Astrocyte (in vitro differentiated cells and primary cell): Measurements from ENCODE around the gene KIAA1549. TPM values are rescaled to one million over a fixed set of nuclear protein-coding genes. Genes with fewer than 3 reads are reported as not detected.

ENCODE experiments used
- DNase-seq: peaks from one replicate; pipeline ENCODE4 v3.0.0-alpha.2; 2010; ENCODE audit warnings: low read depth
- FAIRE-seq: peaks from 2 replicates; lab custom pipeline; 2011; peaks lifted over from hg19 to GRCh38; lab: Jason Lieb, UNC
- H2AFZ ChIP-seq: 2 replicates; pipeline ENCODE4 v1.6.0; 2012; ENCODE audit warnings: low read depth, low read length, inconsistent platforms
- H3K27ac ChIP-seq: 2 replicates; pipeline ENCODE4 v1.5.1; 2011; ENCODE audit warnings: low read depth, low read length, inconsistent platforms
- H3K27me3 ChIP-seq: 2 replicates; pipeline ENCODE4 v1.6.0; 2011; ENCODE audit warnings: low read length, inconsistent platforms; ENCODE audit not compliant: insufficient read depth
- H3K36me3 ChIP-seq: 2 replicates; pipeline ENCODE4 v1.5.1; 2011; ENCODE audit warnings: low read length, inconsistent platforms; ENCODE audit not compliant: insufficient read depth
- H3K4me1 ChIP-seq: 2 replicates; pipeline ENCODE4 v1.5.1; 2011; ENCODE audit warnings: low read length, inconsistent platforms; ENCODE audit not compliant: insufficient read depth
- H3K4me2 ChIP-seq: 2 replicates; pipeline ENCODE4 v1.6.0; 2012; ENCODE audit warnings: low read length, inconsistent platforms
- H3K4me3 ChIP-seq: 2 replicates; pipeline ENCODE4 v1.5.1; 2011; ENCODE audit warnings: low read depth, mild to moderate bottlenecking, low read length, inconsistent platforms; ENCODE audit not compliant: insufficient read depth
- H3K79me2 ChIP-seq: 2 replicates; pipeline ENCODE4 v1.6.0; 2012; ENCODE audit warnings: mild to moderate bottlenecking, low read length, inconsistent platforms; ENCODE audit not compliant: insufficient read depth
- H3K9ac ChIP-seq: 2 replicates; pipeline ENCODE4 v1.6.0; 2012; ENCODE audit warnings: mild to moderate bottlenecking, low read length, inconsistent platforms
- H3K9me3 ChIP-seq: 2 replicates; pipeline ENCODE4 v1.5.1; 2012; ENCODE audit warnings: low read depth, mild to moderate bottlenecking, low read length, inconsistent platforms; ENCODE audit not compliant: insufficient read depth
- H4K20me1 ChIP-seq: 2 replicates; pipeline ENCODE4 v1.6.0; 2012; ENCODE audit warnings: low read length, inconsistent platforms; ENCODE audit not compliant: insufficient read depth
- H3K27ac Mint-ChIP-seq: one replicate; pipeline ENCODE4 v1.8.0; 2021; ENCODE audit warnings: mild to moderate bottlenecking, mixed read lengths; ENCODE audit not compliant: unreplicated experiment
- H3K27me3 Mint-ChIP-seq: one replicate; pipeline ENCODE4 v1.8.0; 2021; ENCODE audit warnings: low read depth, mixed read lengths; ENCODE audit not compliant: unreplicated experiment
- H3K36me3 Mint-ChIP-seq: one replicate; pipeline ENCODE4 v1.8.0; 2021; ENCODE audit warnings: low read depth, mixed read lengths; ENCODE audit not compliant: unreplicated experiment
- H3K4me1 Mint-ChIP-seq: one replicate; pipeline ENCODE4 v1.8.0; 2021; ENCODE audit warnings: low read depth, mixed read lengths; ENCODE audit not compliant: unreplicated experiment
- H3K4me3 Mint-ChIP-seq: one replicate; pipeline ENCODE4 v1.8.0; 2021; ENCODE audit warnings: mild to moderate bottlenecking, moderate library complexity, mixed read lengths; ENCODE audit not compliant: unreplicated experiment
- H3K9me3 Mint-ChIP-seq: one replicate; pipeline ENCODE4 v1.8.0; 2021; ENCODE audit warnings: mild to moderate bottlenecking, mixed read lengths; ENCODE audit not compliant: unreplicated experiment
- EZH2 ChIP-seq: IDR thresholded peaks from 2 replicates; pipeline ENCODE4 v1.6.1; 2012; ENCODE audit warnings: mild to moderate bottlenecking, low read length, inconsistent platforms; ENCODE audit not compliant: insufficient read depth
- total RNA-seq: library from RNA; stranded (reverse); gene quantifications from 2 replicates; pipeline ENCODE4 v1.2.1, GENCODE V29; 2021
- TF ChIP-seq, protein P1 (sequence below): IDR thresholded peaks from 2 replicates; pipeline ENCODE4 v1.5.1; 2011; ENCODE audit warnings: low read depth, mild to moderate bottlenecking, inconsistent platforms, low read length, moderate library complexity; ENCODE audit not compliant: insufficient read depth

KIAA1549 gene
- total RNA-seq, 1 donor from 2014 or later: 10.3 TPM

DNA sequence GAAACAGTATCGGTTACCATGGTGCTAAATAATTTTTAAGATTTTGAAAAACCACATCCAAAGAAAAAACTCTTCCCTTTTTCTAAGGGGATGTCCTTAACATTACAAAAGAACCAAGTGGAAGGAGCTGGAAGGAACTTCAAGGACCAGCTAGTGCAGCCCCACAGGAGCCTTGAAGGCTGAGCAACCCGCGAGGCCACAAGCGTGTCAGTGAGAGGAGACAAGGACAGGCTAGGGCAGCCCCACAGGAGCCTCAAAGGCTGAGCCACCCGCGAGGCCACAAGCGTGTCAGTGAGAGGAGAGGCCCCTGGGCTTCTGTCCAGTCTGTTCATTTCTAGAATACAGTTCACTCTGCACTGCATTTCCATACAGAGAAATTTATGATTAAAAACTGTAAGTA lies 103.1 kb downstream of the KIAA1549 start:
- Mint-ChIP-seq H3K4me3 (no peak overlapping the region), H3K27ac (peak overlapping the region; percentile 10), H3K36me3 (peaks cover 11% of the 10 kb centered on the region), H3K27me3 (no peaks in the 10 kb centered on the region), H3K4me1 (peaks cover 32% of the 10 kb centered on the region), H3K9me3 (peaks cover 2% of the 10 kb centered on the region)
- Histone ChIP-seq H3K36me3 (no peaks in the 10 kb centered on the region), H3K4me1 (peaks cover 28% of the 10 kb centered on the region), H3K27ac (no peak overlapping the region), H3K4me3 (no peak overlapping the region), H3K9ac (no peak overlapping the region), H3K79me2 (no peaks in the 10 kb centered on the region), H3K27me3 (no peaks in the 10 kb centered on the region), H2AFZ (no peak overlapping the region), H3K4me2 (no peak overlapping the region), H4K20me1 (no peaks in the 10 kb centered on the region), H3K9me3 (no peaks in the 10 kb centered on the region)
- TF ChIP-seq, protein P1, sequence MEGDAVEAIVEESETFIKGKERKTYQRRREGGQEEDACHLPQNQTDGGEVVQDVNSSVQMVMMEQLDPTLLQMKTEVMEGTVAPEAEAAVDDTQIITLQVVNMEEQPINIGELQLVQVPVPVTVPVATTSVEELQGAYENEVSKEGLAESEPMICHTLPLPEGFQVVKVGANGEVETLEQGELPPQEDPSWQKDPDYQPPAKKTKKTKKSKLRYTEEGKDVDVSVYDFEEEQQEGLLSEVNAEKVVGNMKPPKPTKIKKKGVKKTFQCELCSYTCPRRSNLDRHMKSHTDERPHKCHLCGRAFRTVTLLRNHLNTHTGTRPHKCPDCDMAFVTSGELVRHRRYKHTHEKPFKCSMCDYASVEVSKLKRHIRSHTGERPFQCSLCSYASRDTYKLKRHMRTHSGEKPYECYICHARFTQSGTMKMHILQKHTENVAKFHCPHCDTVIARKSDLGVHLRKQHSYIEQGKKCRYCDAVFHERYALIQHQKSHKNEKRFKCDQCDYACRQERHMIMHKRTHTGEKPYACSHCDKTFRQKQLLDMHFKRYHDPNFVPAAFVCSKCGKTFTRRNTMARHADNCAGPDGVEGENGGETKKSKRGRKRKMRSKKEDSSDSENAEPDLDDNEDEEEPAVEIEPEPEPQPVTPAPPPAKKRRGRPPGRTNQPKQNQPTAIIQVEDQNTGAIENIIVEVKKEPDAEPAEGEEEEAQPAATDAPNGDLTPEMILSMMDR: no peak
- TF ChIP-seq EZH2: no peak
- DNase-seq: no peak
- no peak for FAIRE-seq

DNA sequence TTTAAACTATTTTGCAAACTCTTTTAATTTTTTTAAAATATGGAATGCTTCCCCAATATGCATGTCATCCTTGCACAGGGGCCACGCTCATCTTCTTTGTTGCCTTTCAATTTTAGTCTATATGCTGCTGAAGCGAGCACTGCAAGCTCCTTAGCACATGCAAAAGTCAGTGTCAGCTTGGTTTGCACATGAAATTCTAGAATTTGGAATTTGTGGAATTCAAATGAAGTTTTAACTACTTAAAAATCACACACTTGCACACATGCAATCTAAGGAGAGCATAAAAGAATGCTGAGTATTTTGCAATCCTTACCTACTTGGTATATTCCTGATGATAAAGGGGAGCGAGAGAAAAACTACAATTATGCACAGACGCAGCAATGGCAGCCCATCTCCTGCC lies 104.9 kb downstream of the KIAA1549 start:
- peak; percentile 41 for DNase-seq
- Histone ChIP-seq H3K27ac (peak overlapping the region; percentile 69), H3K4me1 (peaks cover 33% of the 10 kb centered on the region), H3K9ac (no peak overlapping the region), H3K27me3 (no peaks in the 10 kb centered on the region), H3K9me3 (no peaks in the 10 kb centered on the region), H4K20me1 (no peaks in the 10 kb centered on the region), H3K4me3 (no peak overlapping the region), H3K79me2 (no peaks in the 10 kb centered on the region), H3K4me2 (peak overlapping the region; percentile 41), H2AFZ (no peak overlapping the region), H3K36me3 (no peaks in the 10 kb centered on the region)
- Mint-ChIP-seq H3K27ac (peak overlapping the region; percentile 56), H3K4me1 (peaks cover 36% of the 10 kb centered on the region), H3K4me3 (no peak overlapping the region), H3K27me3 (no peaks in the 10 kb centered on the region), H3K36me3 (peaks cover 10% of the 10 kb centered on the region), H3K9me3 (no peaks in the 10 kb centered on the region)
- no peak for TF ChIP-seq EZH2
- TF ChIP-seq, protein P1: no peak
- FAIRE-seq: no peak

DNA sequence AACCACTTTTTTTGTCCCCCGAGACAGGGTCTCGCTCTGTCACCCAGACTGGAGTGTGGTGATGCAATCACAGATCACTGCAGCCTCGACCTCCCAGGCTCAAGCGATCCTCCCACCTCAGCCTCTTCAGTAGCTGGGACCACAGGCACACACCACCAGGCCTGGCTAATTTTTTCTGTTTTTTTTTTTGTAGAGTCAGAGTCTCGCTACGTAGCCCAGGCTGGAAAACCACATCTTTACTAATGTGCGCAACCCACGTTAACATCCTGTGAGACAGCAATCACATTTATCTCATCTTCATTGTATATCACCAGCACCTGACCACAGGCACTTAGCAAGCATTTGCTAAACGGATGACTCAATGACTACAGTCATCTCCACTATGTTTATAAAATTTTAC lies 105.4 kb downstream of the KIAA1549 start:
- Histone ChIP-seq H3K27ac (peak overlapping the region; percentile 69), H3K4me2 (peak overlapping the region; percentile 25), H4K20me1 (no peaks in the 10 kb centered on the region), H3K4me1 (peaks cover 27% of the 10 kb centered on the region), H2AFZ (no peak overlapping the region), H3K9me3 (no peaks in the 10 kb centered on the region), H3K27me3 (no peaks in the 10 kb centered on the region), H3K79me2 (no peaks in the 10 kb centered on the region), H3K4me3 (no peak overlapping the region), H3K36me3 (no peaks in the 10 kb centered on the region), H3K9ac (no peak overlapping the region)
- Mint-ChIP-seq H3K4me3 (no peak overlapping the region), H3K9me3 (no peaks in the 10 kb centered on the region), H3K4me1 (peaks cover 36% of the 10 kb centered on the region), H3K36me3 (peaks cover 10% of the 10 kb centered on the region), H3K27me3 (no peaks in the 10 kb centered on the region), H3K27ac (peak overlapping the region; percentile 85)
- TF ChIP-seq, protein P1: no peak
- FAIRE-seq (peak; percentile 73), DNase-seq (peak; percentile 98)
